ENCODE data around the gene CDKL1. TPM values are rescaled to one million over a fixed set of nuclear protein-coding genes. Genes with fewer than 3 reads are reported as not detected.

The CDKL1 gene
- polyA plus RNA-seq, 1 of the 3 experiments (the other 2 are of a cell fraction), result 2.5 TPM

DNA sequence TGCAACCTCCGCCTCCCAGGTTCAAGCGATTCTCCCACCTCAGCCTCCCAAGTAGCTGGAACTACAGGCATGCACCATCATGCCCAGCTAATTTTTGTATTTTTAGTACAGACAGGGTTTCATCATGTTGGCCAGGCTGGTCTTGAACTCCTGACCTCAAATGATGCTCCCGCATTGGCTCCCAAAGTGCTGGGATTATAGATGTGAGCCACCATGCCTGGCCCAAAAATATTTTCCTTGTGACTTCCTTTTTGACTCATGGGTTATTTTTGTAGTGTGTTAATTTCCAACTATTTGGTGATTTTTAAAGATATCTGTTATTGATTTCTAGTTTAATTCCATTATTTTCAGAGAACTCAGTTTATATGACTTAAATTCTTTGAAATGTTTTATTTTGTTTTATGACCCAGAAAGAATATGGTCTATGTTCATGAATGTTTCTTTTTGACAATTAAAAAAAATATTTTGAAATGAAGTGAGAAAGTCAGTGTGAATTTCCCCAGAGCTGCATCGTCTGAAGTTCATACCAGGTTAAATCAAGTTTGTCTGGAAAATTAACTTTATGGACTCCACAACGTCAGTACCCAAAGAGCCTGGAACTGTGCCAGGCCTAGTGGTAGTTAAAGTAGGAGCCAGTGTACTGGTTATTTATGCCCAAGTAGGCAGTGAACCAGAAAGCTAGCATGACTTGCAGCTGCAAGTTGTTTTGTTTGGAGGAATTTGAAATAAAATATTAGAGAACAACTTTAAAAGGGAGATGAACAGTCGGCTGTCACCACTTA is 2.8 kb upstream of the CDKL1 start (continued):
- TF ChIP-seq, protein P1, sequence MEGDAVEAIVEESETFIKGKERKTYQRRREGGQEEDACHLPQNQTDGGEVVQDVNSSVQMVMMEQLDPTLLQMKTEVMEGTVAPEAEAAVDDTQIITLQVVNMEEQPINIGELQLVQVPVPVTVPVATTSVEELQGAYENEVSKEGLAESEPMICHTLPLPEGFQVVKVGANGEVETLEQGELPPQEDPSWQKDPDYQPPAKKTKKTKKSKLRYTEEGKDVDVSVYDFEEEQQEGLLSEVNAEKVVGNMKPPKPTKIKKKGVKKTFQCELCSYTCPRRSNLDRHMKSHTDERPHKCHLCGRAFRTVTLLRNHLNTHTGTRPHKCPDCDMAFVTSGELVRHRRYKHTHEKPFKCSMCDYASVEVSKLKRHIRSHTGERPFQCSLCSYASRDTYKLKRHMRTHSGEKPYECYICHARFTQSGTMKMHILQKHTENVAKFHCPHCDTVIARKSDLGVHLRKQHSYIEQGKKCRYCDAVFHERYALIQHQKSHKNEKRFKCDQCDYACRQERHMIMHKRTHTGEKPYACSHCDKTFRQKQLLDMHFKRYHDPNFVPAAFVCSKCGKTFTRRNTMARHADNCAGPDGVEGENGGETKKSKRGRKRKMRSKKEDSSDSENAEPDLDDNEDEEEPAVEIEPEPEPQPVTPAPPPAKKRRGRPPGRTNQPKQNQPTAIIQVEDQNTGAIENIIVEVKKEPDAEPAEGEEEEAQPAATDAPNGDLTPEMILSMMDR (IDR thresholded peaks at IDR 0.05), result no peak; the same call in 1 of the 2 replicates
- TF ChIP-seq RXRA (IDR thresholded peaks at IDR 0.05; ENCODE audit: borderline replicate concordance, low read depth) (no peak), EP300 (IDR thresholded peaks at IDR 0.05; ENCODE audit: borderline replicate concordance in 1 of 2, low read depth in 1 of 2, low read length in 1 of 2) (no peak), SMC3 (IDR thresholded peaks at IDR 0.05; ENCODE audit: low read depth, low read length) (no peak), PBX3 (IDR thresholded peaks at IDR 0.05) (no peak), FOSL2 (IDR thresholded peaks at IDR 0.05; ENCODE audit: borderline replicate concordance, low read depth) (no peak), GATA2 (CRISPR knock-in tag; IDR thresholded peaks at IDR 0.05) (no peak), CHD2 (IDR thresholded peaks at IDR 0.05; ENCODE audit: low read length, partially characterized antibody) (no peak), FOXJ3 (CRISPR knock-in tag; IDR thresholded peaks at IDR 0.05) (no peak)
- TF ChIP-seq, protein P2, sequence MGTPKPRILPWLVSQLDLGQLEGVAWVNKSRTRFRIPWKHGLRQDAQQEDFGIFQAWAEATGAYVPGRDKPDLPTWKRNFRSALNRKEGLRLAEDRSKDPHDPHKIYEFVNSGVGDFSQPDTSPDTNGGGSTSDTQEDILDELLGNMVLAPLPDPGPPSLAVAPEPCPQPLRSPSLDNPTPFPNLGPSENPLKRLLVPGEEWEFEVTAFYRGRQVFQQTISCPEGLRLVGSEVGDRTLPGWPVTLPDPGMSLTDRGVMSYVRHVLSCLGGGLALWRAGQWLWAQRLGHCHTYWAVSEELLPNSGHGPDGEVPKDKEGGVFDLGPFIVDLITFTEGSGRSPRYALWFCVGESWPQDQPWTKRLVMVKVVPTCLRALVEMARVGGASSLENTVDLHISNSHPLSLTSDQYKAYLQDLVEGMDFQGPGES (IDR thresholded peaks at IDR 0.05; ENCODE audit: low read depth, low read length), result no peak

DNA sequence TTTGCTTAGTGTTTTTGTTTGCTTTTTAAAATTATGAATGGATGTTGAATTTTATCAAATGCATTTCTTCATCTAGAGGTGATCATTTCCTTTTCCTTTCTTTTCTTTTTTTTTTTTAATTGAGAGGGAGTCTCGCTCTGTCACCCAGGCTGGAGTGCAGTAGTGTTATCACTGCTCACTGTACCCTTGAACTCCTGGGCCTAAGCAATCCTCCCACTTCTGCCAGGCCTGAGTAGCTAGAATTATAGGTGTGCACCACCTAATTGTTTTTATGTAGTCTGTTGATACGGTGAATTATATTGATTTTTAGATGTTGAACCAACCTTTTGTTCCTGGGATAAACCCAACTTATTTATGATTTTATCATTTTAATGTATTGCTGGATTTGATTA is 1.5 kb upstream of the CDKL1 start:
- POLR2A ChIA-PET, result no interaction called here
- no peaks in the 10 kb centered on the region for H3K9me3 ChIP-seq
- no peaks in the 10 kb centered on the region for H4K20me1 ChIP-seq (ENCODE audit: insufficient read depth)
- no peaks in the 10 kb centered on the region for H3K79me2 ChIP-seq (ENCODE audit: insufficient read depth)
- H3K9ac ChIP-seq, result no peak overlapping the region
- 96% methylated on average over 2 of the region's 2 CpGs for WGBS (ENCODE audit: low lambda C conversion rate)
- peaks cover 27% of the 10 kb centered on the region for H3F3A ChIP-seq (replicated peaks; ENCODE audit: insufficient read depth)
- DNase-seq, result no peak
- H3K4me3 ChIP-seq (ENCODE audit: low read depth in 2 of 2, low read length in 1 of 2), result no peak overlapping the region
- CTCF ChIA-PET, result interaction anchor here (0.5 to 1.0 kb wide), 2 partner anchors 24 to 80 kb away, joined by 3 to 4 read pairs; no protein-coding TSS in a partner anchor
- no peaks in the 10 kb centered on the region for H3K27me3 ChIP-seq (ENCODE audit: insufficient read depth)
- peaks cover 2 to 9% of the 10 kb centered on the region in 2 experiments; a peak in 3 of 4 replicates for H3K4me1 ChIP-seq (ENCODE audit: control insufficient read depth in 1 of 2, insufficient read depth in 2 of 2, low read depth in 1 of 2, low read length in 1 of 2)
- H2AFZ ChIP-seq (ENCODE audit: low read depth), result peak overlapping the region; percentile 85; the same call in 1 of the 2 replicates
- peaks cover 0 to 3% of the 10 kb centered on the region in 2 experiments for H3K36me3 ChIP-seq (replicated peaks in 1 of 2; ENCODE audit: control insufficient read depth in 1 of 2, insufficient read depth in 2 of 2, low read length in 1 of 2)
- no peaks in the 10 kb centered on the region for H3K9me2 ChIP-seq
- H3K27ac ChIP-seq (ENCODE audit: low read depth in 2 of 2, low read length in 1 of 2), result no peak overlapping the region
- H3K4me2 ChIP-seq, result no peak overlapping the region
- TF ChIP-seq MEF2A (IDR thresholded peaks at IDR 0.05; ENCODE audit: borderline replicate concordance, low read depth), result no peak
- no peak for TF ChIP-seq GABPA (IDR thresholded peaks at IDR 0.05; ENCODE audit: low read depth)
- no peak for TF ChIP-seq TAF1 (IDR thresholded peaks at IDR 0.05; ENCODE audit: borderline replicate concordance, low read depth, low read length)
- no peak for TF ChIP-seq JUND (IDR thresholded peaks at IDR 0.05)
- no peak for TF ChIP-seq RFX5 (IDR thresholded peaks at IDR 0.05; ENCODE audit: low read length)
- TF ChIP-seq RAD21 (IDR thresholded peaks at IDR 0.05; ENCODE audit: low read length), result no peak
- no peak for TF ChIP-seq RXRA (IDR thresholded peaks at IDR 0.05; ENCODE audit: borderline replicate concordance, low read depth)
- TF ChIP-seq RCOR1 (IDR thresholded peaks at IDR 0.05; ENCODE audit: low read length), result no peak
- TF ChIP-seq, protein P3, sequence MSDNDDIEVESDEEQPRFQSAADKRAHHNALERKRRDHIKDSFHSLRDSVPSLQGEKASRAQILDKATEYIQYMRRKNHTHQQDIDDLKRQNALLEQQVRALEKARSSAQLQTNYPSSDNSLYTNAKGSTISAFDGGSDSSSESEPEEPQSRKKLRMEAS (IDR thresholded peaks at IDR 0.05; ENCODE audit: low read depth), result no peak
- no peak for TF ChIP-seq FOSL2 (IDR thresholded peaks at IDR 0.05; ENCODE audit: borderline replicate concordance, low read depth)
- TF ChIP-seq, protein P2 (IDR thresholded peaks at IDR 0.05; ENCODE audit: low read depth, low read length), result no peak
- TF ChIP-seq FOXJ3 (CRISPR knock-in tag; IDR thresholded peaks at IDR 0.05), result no peak
- no peak for TF ChIP-seq POLR2AphosphoS5 (IDR thresholded peaks at IDR 0.05; ENCODE audit: low read depth, low read length)
- TF ChIP-seq, protein P4, sequence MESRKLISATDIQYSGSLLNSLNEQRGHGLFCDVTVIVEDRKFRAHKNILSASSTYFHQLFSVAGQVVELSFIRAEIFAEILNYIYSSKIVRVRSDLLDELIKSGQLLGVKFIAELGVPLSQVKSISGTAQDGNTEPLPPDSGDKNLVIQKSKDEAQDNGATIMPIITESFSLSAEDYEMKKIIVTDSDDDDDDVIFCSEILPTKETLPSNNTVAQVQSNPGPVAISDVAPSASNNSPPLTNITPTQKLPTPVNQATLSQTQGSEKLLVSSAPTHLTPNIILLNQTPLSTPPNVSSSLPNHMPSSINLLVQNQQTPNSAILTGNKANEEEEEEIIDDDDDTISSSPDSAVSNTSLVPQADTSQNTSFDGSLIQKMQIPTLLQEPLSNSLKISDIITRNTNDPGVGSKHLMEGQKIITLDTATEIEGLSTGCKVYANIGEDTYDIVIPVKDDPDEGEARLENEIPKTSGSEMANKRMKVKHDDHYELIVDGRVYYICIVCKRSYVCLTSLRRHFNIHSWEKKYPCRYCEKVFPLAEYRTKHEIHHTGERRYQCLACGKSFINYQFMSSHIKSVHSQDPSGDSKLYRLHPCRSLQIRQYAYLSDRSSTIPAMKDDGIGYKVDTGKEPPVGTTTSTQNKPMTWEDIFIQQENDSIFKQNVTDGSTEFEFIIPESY (IDR thresholded peaks at IDR 0.05; ENCODE audit: borderline replicate concordance, low read depth), result no peak
- TF ChIP-seq TEAD4 (IDR thresholded peaks at IDR 0.05; ENCODE audit: borderline replicate concordance, insufficient read depth), result no peak
